ENCODE measurements around the gene SLC46A1.

DNA sequence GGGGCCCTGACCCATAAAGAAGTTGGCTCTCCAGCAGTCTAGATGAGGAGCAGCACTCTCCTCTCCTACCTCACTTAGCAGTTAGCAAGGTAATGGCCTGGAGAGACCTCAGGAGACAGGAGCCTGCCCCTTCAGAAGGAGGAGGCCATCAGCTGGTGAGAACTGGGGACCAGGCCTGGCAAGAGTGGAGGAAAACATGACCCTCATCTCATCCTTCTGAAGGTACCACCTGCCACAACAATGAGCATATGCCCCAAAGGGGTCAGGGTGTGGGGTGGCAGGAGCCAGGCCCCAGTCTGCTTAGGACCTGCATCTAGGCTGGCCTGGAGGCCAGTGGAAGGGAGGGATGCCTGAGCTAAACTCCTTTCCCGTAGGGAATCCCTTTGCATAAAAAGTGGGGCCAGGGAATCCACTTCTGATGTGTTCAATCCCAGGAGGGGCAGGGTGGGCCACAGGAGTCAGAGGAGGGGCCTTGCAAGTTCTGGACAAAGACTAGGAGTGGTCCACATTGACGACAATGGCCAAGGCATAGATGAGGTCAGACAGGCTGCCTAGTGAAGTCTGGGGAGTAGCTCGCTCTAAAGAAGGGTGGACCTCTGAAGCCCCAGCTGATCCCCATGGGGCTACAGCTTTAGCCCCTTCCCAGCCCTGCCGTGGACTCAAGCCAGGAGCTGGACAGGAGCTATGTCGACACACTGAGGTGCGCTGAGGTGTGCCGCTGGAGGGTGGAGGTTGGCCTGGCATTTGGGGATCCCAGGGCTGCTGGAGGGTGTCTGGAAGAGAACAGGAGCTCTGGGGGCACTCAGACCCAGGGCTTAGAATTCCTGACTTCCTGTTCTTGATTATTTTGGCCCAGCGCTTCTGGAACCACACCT lies 42.0 kb downstream of the SLC46A1 start:
- TF ChIP-seq, protein P1, sequence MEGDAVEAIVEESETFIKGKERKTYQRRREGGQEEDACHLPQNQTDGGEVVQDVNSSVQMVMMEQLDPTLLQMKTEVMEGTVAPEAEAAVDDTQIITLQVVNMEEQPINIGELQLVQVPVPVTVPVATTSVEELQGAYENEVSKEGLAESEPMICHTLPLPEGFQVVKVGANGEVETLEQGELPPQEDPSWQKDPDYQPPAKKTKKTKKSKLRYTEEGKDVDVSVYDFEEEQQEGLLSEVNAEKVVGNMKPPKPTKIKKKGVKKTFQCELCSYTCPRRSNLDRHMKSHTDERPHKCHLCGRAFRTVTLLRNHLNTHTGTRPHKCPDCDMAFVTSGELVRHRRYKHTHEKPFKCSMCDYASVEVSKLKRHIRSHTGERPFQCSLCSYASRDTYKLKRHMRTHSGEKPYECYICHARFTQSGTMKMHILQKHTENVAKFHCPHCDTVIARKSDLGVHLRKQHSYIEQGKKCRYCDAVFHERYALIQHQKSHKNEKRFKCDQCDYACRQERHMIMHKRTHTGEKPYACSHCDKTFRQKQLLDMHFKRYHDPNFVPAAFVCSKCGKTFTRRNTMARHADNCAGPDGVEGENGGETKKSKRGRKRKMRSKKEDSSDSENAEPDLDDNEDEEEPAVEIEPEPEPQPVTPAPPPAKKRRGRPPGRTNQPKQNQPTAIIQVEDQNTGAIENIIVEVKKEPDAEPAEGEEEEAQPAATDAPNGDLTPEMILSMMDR (IDR thresholded peaks at IDR 0.05): no peak
- no peak for TF ChIP-seq POLR2A (IDR thresholded peaks at IDR 0.05)
